ENCODE results near the gene PBXIP1.

Gene PBXIP1

GRCh38 chr1:154944401-154945159 is 11.3 kb downstream of the PBXIP1 start:
- no peaks in the 10 kb centered on the region for H3K27me3 ChIP-seq (replicated peaks)
- H3K36me3 ChIP-seq (replicated peaks), result peaks cover 5% of the 10 kb centered on the region
- no peak for TF ChIP-seq CTCF (IDR thresholded peaks at IDR 0.05; ENCODE audit: low read depth, low read length, missing control alignments)
- no peak overlapping the region for H3K4me3 ChIP-seq (ENCODE audit: low read depth, low read length)
- in situ Hi-C loops (cut with HindIII; ENCODE audit: low pct_ligation_motif_present, low sequenced_read_pairs), result no loop called here
- no peak overlapping the region for H3K27ac ChIP-seq
- no peak for DNase-seq

- DNase-seq, result no peak
- TF ChIP-seq CTCF (IDR thresholded peaks at IDR 0.05; ENCODE audit: low read depth, low read length, missing control alignments), result peak; percentile 90
- H3K4me3 ChIP-seq (ENCODE audit: low read depth, low read length), result no peak overlapping the region
- in situ Hi-C loops (cut with HindIII; ENCODE audit: low pct_ligation_motif_present, low sequenced_read_pairs), result no loop called here
- no peaks in the 10 kb centered on the region for H3K27me3 ChIP-seq (replicated peaks)
- peaks cover 5% of the 10 kb centered on the region for H3K36me3 ChIP-seq (replicated peaks)
- H3K27ac ChIP-seq, result no peak overlapping the region
Measured at GRCh38 chr1:154943649-154944400, 12.1 kb downstream of the PBXIP1 start.

GRCh38 chr1:154941333-154942013 is 14.4 kb downstream of the PBXIP1 start:
- no peak for TF ChIP-seq CTCF (IDR thresholded peaks at IDR 0.05; ENCODE audit: low read depth, low read length, missing control alignments)
- DNase-seq, result no peak
- Histone ChIP-seq H3K36me3 (replicated peaks) (no peaks in the 10 kb centered on the region), H3K27ac (no peak overlapping the region), H3K4me3 (ENCODE audit: low read depth, low read length) (no peak overlapping the region), H3K27me3 (replicated peaks) (no peaks in the 10 kb centered on the region)
- in situ Hi-C loops (cut with HindIII; ENCODE audit: low pct_ligation_motif_present, low sequenced_read_pairs), result no loop called here

- no peak for TF ChIP-seq CTCF (IDR thresholded peaks at IDR 0.05; ENCODE audit: low read depth, low read length, missing control alignments)
- no peak for DNase-seq
- H3K36me3 ChIP-seq (replicated peaks), result no peaks in the 10 kb centered on the region
- no peak overlapping the region for H3K4me3 ChIP-seq (ENCODE audit: low read depth, low read length)
- H3K27me3 ChIP-seq (replicated peaks), result no peaks in the 10 kb centered on the region
- H3K27ac ChIP-seq, result no peak overlapping the region
- in situ Hi-C loops (cut with HindIII; ENCODE audit: low pct_ligation_motif_present, low sequenced_read_pairs), result no loop called here
Measured at GRCh38 chr1:154940651-154941194, 15.2 kb downstream of the PBXIP1 start.

DNA sequence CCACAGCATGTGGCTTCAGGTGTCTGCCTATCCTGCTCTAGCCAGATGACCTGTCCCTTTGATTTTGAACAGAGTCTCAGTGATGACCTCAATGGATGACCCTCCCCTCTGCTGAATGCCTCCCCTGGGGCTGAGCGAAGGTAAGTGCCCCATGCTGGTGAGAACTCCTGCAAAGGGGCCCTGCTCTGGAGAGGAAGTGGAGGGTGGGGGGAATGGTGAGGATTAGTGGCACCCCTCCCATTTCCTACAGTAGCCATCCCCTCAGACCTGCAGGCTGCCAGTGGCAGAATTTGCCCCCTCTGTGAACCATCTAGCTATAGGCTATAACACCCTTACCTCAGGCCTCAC is 15.7 kb downstream of the PBXIP1 start:
- DNase-seq, result no peak
- no peaks in the 10 kb centered on the region for H3K27me3 ChIP-seq (replicated peaks)
- H3K4me3 ChIP-seq (ENCODE audit: low read depth, low read length), result no peak overlapping the region
- H3K36me3 ChIP-seq (replicated peaks), result no peaks in the 10 kb centered on the region
- in situ Hi-C loops (cut with HindIII; ENCODE audit: low pct_ligation_motif_present, low sequenced_read_pairs), result no loop called here
- no peak overlapping the region for H3K27ac ChIP-seq
- TF ChIP-seq CTCF (IDR thresholded peaks at IDR 0.05; ENCODE audit: low read depth, low read length, missing control alignments), result no peak

Data from brain microvascular endothelial cell (primary cell).